C1 segment of cervical spinal cord (tissue), 14 donors: ENCODE data around the gene GPR146.

Source experiments
- DNase-seq, 14 donors: peaks; one replicate each; lab custom pipeline; 2025; lab: John Stamatoyannopoulos, UW

Gene GPR146

GRCh38 chr7:1105189-1105588 lies 60.8 kb downstream of the GPR146 start:
- no peak for DNase-seq

GRCh38 chr7:1106063-1106792 lies 61.9 kb downstream of the GPR146 start:
- peak in 1 of 14 donors; percentile 51 for DNase-seq

- DNase-seq, result peak in 2 of 14 donors; percentile 23 to 55
Observed at GRCh38 chr7:1106793-1107421, 62.6 kb downstream of the GPR146 start.

DNA sequence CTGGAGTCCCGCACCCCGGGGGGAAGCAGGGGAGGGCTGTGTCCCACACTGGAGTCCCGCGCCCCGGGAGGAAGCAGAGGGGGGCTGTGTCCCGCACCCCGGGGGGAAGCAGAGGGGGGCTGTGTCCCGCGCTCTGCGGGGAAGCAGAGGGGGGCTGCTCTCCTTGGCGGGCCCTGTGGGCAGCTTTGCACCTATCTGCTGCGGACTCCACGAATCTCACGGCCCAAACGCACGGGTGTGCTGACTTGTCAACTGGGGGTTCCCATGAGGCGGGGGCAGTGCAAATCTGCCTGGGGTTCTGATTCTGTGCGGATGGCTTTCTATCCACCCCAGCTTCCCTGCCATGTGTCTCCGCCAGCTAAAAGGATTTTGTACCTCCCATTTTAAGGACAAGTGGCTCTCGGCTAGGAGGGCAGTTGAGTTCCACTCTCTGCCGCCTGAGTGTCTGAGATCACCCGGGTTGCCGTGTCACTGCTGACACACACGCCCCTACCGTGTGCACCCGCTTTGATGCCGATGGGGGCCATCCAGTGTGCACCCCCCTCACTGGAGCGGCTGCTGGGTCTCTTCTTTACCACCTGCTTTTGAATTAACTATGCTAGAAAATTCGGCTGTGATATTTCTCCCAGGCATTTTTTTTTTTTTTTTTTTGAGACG lies 64.0 kb downstream of the GPR146 start:
- no peak for DNase-seq
